Central memory CD8-positive, alpha-beta T cell (primary cell): ENCODE data around the gene TMEM235.
A peak's percentile ranks its signal among the peaks of the same experiment; 100 is the strongest.

ENCODE experiments used
- ATAC-seq: fragments of 150-1000 bp; cut with Tn5 transposase; replicated peaks from 2 replicates; pipeline ENCODE4 v1.10.0; 2022; ENCODE audit warnings: mild to moderate bottlenecking, moderate FRiP score, moderate number of reproducible peaks; ENCODE audit not compliant: poor library complexity, severe bottlenecking; ENCODE audit errors: extremely low read depth
- DNase-seq, 2 donors: peaks; one replicate each; pipeline ENCODE4 v3.0.0; 2021; ENCODE audit warnings: low spot score in 2 of 2
- H3K27ac Mint-ChIP-seq: one replicate; pipeline ENCODE4 v1.8.0; 2022; ENCODE audit warnings: low read depth, mild to moderate bottlenecking, moderate library complexity, mixed read lengths
- H3K27me3 Mint-ChIP-seq: one replicate; pipeline ENCODE4 v1.8.0; 2022; ENCODE audit warnings: mixed read lengths
- H3K36me3 Mint-ChIP-seq: one replicate; pipeline ENCODE4 v1.8.0; 2022; ENCODE audit warnings: mild to moderate bottlenecking, moderate library complexity, mixed read lengths; ENCODE audit not compliant: insufficient read depth
- H3K4me1 Mint-ChIP-seq: one replicate; pipeline ENCODE4 v1.8.0; 2022; ENCODE audit warnings: mixed read lengths
- H3K4me3 Mint-ChIP-seq: one replicate; pipeline ENCODE4 v1.8.0; 2022; ENCODE audit warnings: mild to moderate bottlenecking, moderate library complexity, mixed read lengths
- H3K9me3 Mint-ChIP-seq: one replicate; pipeline ENCODE4 v1.8.0; 2022; ENCODE audit warnings: mixed read lengths

Gene TMEM235

GRCh38 chr17:78230996-78231935 is at the start of gene TMEM235:
TMEM235 (plus strand) TSS chr17:78231631; CDS start chr17:78232024, 393 bp downstream.
- Mint-ChIP-seq H3K27ac (no peak within 1 kb of the TSS), H3K27me3 (peaks cover 33% of the 10 kb centered on the region), H3K4me3 (no peak within 1 kb of the TSS), H3K9me3 (no peaks in the 10 kb centered on the region), H3K36me3 (peaks cover under 1% of the 10 kb centered on the region), H3K4me1 (no peaks in the 10 kb centered on the region)
- ATAC-seq, result no peak
- DNase-seq, result no peak

- Mint-ChIP-seq H3K4me3 (no peak overlapping the region), H3K9me3 (no peaks in the 10 kb centered on the region), H3K27ac (no peak overlapping the region), H3K4me1 (peaks cover 12% of the 10 kb centered on the region), H3K27me3 (no peaks in the 10 kb centered on the region), H3K36me3 (peaks cover 5% of the 10 kb centered on the region)
- DNase-seq, result no peak
- ATAC-seq, result no peak
Observed at GRCh38 chr17:78182504-78182903, 48.9 kb upstream of the TMEM235 start.

- H3K4me1 Mint-ChIP-seq, result peaks cover 12% of the 10 kb centered on the region
- no peaks in the 10 kb centered on the region for H3K9me3 Mint-ChIP-seq
- no peak overlapping the region for H3K4me3 Mint-ChIP-seq
- DNase-seq (no peak), ATAC-seq (no peak)
- H3K27ac Mint-ChIP-seq, result no peak overlapping the region
- no peaks in the 10 kb centered on the region for H3K27me3 Mint-ChIP-seq
- H3K36me3 Mint-ChIP-seq, result peaks cover 5% of the 10 kb centered on the region
Observed at GRCh38 chr17:78183916-78184315, 47.5 kb upstream of the TMEM235 start.

GRCh38 chr17:78184351-78184750 is 47.1 kb upstream of the TMEM235 start:
- H3K36me3 Mint-ChIP-seq, result peaks cover 5% of the 10 kb centered on the region
- no peak for DNase-seq
- H3K4me3 Mint-ChIP-seq, result no peak overlapping the region
- H3K27me3 Mint-ChIP-seq, result no peaks in the 10 kb centered on the region
- H3K9me3 Mint-ChIP-seq, result no peaks in the 10 kb centered on the region
- H3K27ac Mint-ChIP-seq, result no peak overlapping the region
- peaks cover 12% of the 10 kb centered on the region for H3K4me1 Mint-ChIP-seq
- ATAC-seq, result no peak

- Mint-ChIP-seq H3K4me1 (peaks cover 12% of the 10 kb centered on the region), H3K27me3 (no peaks in the 10 kb centered on the region), H3K36me3 (peaks cover 5% of the 10 kb centered on the region), H3K27ac (no peak overlapping the region), H3K4me3 (peak overlapping the region; percentile 11), H3K9me3 (no peaks in the 10 kb centered on the region)
- ATAC-seq, result no peak
- no peak for DNase-seq
Observed at GRCh38 chr17:78184868-78185267, 46.6 kb upstream of the TMEM235 start.

GRCh38 chr17:78185981-78186691 is 45.3 kb upstream of the TMEM235 start:
- H3K27ac Mint-ChIP-seq, result peak overlapping the region; percentile 68
- no peak for ATAC-seq
- DNase-seq, result no peak
- H3K4me3 Mint-ChIP-seq, result peak overlapping the region; percentile 65
- H3K36me3 Mint-ChIP-seq, result peaks cover 2% of the 10 kb centered on the region
- no peaks in the 10 kb centered on the region for H3K9me3 Mint-ChIP-seq
- peaks cover 6% of the 10 kb centered on the region for H3K4me1 Mint-ChIP-seq
- no peaks in the 10 kb centered on the region for H3K27me3 Mint-ChIP-seq

- peak; percentile 88 for ATAC-seq
- DNase-seq, result peak; percentile 58 to 64
- peak within 1 kb of the TSS; percentile 68 for H3K27ac Mint-ChIP-seq
- peak within 1 kb of the TSS; percentile 65 for H3K4me3 Mint-ChIP-seq
- no peaks in the 10 kb centered on the region for H3K27me3 Mint-ChIP-seq
- H3K9me3 Mint-ChIP-seq, result no peaks in the 10 kb centered on the region
- peaks cover 6% of the 10 kb centered on the region for H3K4me1 Mint-ChIP-seq
- H3K36me3 Mint-ChIP-seq, result peaks cover 2% of the 10 kb centered on the region
Observed at GRCh38 chr17:78186692-78187595, 44.5 kb upstream of the TMEM235 start, which contains the start of the genes AFMID and TK1. AFMID (plus strand) TSS chr17:78187362; CDS start chr17:78187371, 9 bp downstream. TK1 (minus strand) TSS chr17:78187052; CDS start chr17:78186994, 58 bp downstream.

GRCh38 chr17:78196716-78197115 is 34.7 kb upstream of the TMEM235 start:
- ATAC-seq, result no peak
- no peaks in the 10 kb centered on the region for H3K4me1 Mint-ChIP-seq
- no peaks in the 10 kb centered on the region for H3K9me3 Mint-ChIP-seq
- no peak for DNase-seq
- H3K4me3 Mint-ChIP-seq, result no peak overlapping the region
- no peaks in the 10 kb centered on the region for H3K27me3 Mint-ChIP-seq
- peaks cover 2% of the 10 kb centered on the region for H3K36me3 Mint-ChIP-seq
- H3K27ac Mint-ChIP-seq, result no peak overlapping the region

- Mint-ChIP-seq H3K27me3 (no peaks in the 10 kb centered on the region), H3K36me3 (peaks cover 2% of the 10 kb centered on the region), H3K27ac (no peak overlapping the region), H3K9me3 (no peaks in the 10 kb centered on the region), H3K4me3 (no peak overlapping the region), H3K4me1 (no peaks in the 10 kb centered on the region)
- DNase-seq (no peak), ATAC-seq (no peak)
Observed at GRCh38 chr17:78197147-78197832, 34.1 kb upstream of the TMEM235 start.

GRCh38 chr17:78200451-78200850 is 31.0 kb upstream of the TMEM235 start:
- Mint-ChIP-seq H3K27ac (no peak overlapping the region), H3K4me3 (no peak overlapping the region), H3K27me3 (no peaks in the 10 kb centered on the region), H3K4me1 (no peaks in the 10 kb centered on the region), H3K36me3 (peaks cover 2% of the 10 kb centered on the region), H3K9me3 (no peaks in the 10 kb centered on the region)
- ATAC-seq, result no peak
- no peak for DNase-seq

- Mint-ChIP-seq H3K27ac (no peak overlapping the region), H3K9me3 (no peaks in the 10 kb centered on the region), H3K27me3 (no peaks in the 10 kb centered on the region), H3K4me1 (no peaks in the 10 kb centered on the region), H3K36me3 (peaks cover 2% of the 10 kb centered on the region), H3K4me3 (no peak overlapping the region)
- no peak for DNase-seq
- no peak for ATAC-seq
Observed at GRCh38 chr17:78202666-78203065, 28.8 kb upstream of the TMEM235 start.
